Mesothelial cell of epicardium (in vitro differentiated cells): ENCODE data around the gene MACROD2. TPM values are rescaled to one million over a fixed set of nuclear protein-coding genes. Genes with fewer than 3 reads are reported as not detected.
A peak's percentile ranks its signal among the peaks of the same experiment; 100 is the strongest.

ENCODE experiments used
- DNase-seq, 2 experiments: peaks; one replicate each; pipeline ENCODE4 v3.0.0; 2021; ENCODE audit warnings: low spot score in 2 of 2; ENCODE audit not compliant: unreplicated experiment in 2 of 2
- H3K27ac Mint-ChIP-seq: 2 replicates; pipeline ENCODE4 v1.8.0; 2021; ENCODE audit warnings: mixed read lengths
- H3K27me3 Mint-ChIP-seq: 2 replicates; pipeline ENCODE4 v1.8.0; 2021; ENCODE audit warnings: low read depth, mixed read lengths
- H3K36me3 Mint-ChIP-seq: 2 replicates; pipeline ENCODE4 v1.8.0; 2021; ENCODE audit warnings: mixed read lengths
- H3K4me1 Mint-ChIP-seq: 2 replicates; pipeline ENCODE4 v1.8.0; 2021; ENCODE audit warnings: mixed read lengths
- H3K4me3 Mint-ChIP-seq: 2 replicates; pipeline ENCODE4 v1.8.0; 2021; ENCODE audit warnings: mild to moderate bottlenecking, moderate library complexity, mixed read lengths
- H3K9me3 Mint-ChIP-seq: 2 replicates; pipeline ENCODE4 v1.8.0; 2021; ENCODE audit warnings: mixed read lengths
- total RNA-seq: library from RNA; stranded (reverse); gene quantifications from 3 replicates; pipeline ENCODE4 v1.2.1, GENCODE V29; 2021
- TF ChIP-seq, protein P1 (sequence below): fragments of 200-600 bp; sonication (generic); IDR thresholded peaks from one replicate; pipeline ENCODE4 v1.5.0; 2021; ENCODE audit warnings: antibody characterized with exemption; ENCODE audit not compliant: unreplicated experiment

Gene MACROD2
- total RNA-seq, 1 donor from 2014 or later: 10.0 TPM

DNA sequence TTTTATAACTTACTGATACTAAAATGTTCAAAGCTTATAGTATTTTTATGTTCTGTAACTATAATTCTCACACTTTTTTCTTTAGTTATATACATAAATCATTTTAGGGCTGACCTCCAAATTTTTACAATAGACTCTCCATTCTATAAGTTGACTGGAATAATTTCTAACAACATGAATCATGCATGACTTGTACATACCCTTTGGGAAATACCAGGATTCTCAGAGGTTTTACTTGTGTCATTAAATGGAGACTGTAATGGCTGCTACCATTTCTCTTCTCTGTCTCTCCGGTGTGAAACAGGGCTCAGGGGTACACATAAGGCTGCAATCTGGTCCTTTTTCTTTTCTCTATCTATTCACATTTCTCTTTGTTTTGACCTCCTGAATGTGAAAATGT lies 564.3 kb downstream of the MACROD2 start:
- DNase-seq: no peak
- Mint-ChIP-seq H3K9me3 (peaks cover 23% of the 10 kb centered on the region), H3K27me3 (no peaks in the 10 kb centered on the region), H3K36me3 (peaks cover 14% of the 10 kb centered on the region), H3K4me1 (peaks cover 40% of the 10 kb centered on the region), H3K4me3 (no peak overlapping the region), H3K27ac (peak overlapping the region; percentile 73)
- TF ChIP-seq, protein P1, sequence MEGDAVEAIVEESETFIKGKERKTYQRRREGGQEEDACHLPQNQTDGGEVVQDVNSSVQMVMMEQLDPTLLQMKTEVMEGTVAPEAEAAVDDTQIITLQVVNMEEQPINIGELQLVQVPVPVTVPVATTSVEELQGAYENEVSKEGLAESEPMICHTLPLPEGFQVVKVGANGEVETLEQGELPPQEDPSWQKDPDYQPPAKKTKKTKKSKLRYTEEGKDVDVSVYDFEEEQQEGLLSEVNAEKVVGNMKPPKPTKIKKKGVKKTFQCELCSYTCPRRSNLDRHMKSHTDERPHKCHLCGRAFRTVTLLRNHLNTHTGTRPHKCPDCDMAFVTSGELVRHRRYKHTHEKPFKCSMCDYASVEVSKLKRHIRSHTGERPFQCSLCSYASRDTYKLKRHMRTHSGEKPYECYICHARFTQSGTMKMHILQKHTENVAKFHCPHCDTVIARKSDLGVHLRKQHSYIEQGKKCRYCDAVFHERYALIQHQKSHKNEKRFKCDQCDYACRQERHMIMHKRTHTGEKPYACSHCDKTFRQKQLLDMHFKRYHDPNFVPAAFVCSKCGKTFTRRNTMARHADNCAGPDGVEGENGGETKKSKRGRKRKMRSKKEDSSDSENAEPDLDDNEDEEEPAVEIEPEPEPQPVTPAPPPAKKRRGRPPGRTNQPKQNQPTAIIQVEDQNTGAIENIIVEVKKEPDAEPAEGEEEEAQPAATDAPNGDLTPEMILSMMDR: no peak

DNA sequence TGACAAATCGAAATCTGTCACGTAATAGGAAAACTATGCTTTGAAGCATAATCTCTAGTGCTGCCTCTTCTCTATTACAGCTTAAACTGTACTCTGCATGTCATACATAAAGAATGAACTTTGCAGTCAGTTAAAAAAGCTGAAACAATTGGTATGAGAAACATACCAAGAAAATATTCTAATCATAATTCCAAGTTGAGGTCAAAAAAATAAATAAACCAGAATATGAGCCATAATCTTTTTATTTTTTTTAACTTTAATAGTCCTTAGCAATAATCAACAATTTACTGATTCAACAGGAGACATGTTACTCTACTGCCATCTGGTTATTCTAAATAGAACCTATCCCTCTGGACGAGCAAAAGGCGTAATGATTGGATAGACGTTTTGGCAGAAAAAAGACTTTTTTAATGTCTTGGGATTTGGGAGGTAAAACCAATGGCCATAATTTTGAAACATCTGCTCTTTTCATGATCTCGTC lies 566.5 kb downstream of the MACROD2 start:
- Mint-ChIP-seq H3K4me3 (no peak overlapping the region), H3K27ac (peak overlapping the region; percentile 71), H3K9me3 (peaks cover 30% of the 10 kb centered on the region), H3K27me3 (no peaks in the 10 kb centered on the region), H3K36me3 (peaks cover 26% of the 10 kb centered on the region), H3K4me1 (peaks cover 31% of the 10 kb centered on the region)
- TF ChIP-seq, protein P1: no peak
- no peak for DNase-seq

DNA sequence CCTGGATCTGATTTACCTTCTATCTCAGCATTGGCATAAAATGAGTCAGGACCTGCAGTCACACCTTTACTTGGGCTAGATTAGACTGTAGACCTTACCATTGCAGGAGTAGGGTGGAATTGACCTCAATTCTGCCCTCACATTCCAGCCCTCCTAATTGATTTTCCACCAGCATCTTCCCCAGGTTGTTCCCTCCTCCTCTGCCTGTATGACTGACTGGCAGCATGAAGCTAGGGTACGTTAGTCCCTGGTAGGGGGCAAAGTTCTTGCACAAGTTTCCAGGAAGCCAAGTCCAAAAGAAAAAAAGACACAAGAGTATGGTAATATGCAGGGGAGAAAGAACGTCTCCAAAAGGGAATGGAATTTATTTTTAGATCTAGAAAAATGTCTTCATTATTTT lies 567.7 kb downstream of the MACROD2 start:
- TF ChIP-seq, protein P1: no peak
- Mint-ChIP-seq H3K9me3 (peaks cover 21% of the 10 kb centered on the region), H3K27ac (peak overlapping the region; percentile 84), H3K4me3 (no peak overlapping the region), H3K36me3 (peaks cover 22% of the 10 kb centered on the region), H3K27me3 (no peaks in the 10 kb centered on the region), H3K4me1 (peaks cover 34% of the 10 kb centered on the region)
- DNase-seq: no peak

DNA sequence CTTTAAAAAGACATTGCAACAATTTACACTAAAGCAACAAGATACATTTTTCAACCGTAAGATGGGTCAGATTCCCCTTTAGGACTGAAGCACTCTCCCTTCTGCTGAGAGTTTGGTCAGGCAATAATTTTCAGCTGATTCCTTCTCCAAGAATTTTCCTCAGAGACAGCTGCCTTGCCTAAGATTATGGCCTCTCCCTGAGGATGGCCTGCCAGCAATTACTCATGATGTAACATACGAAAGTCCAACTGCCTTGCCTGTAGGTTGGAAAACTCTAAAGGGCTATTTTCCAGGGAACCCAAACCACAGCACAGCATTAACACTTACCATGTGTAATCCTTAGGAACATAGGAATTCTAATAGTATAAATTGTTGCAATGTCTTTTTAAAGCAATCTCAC lies 571.2 kb downstream of the MACROD2 start:
- peaks cover 21% of the 10 kb centered on the region for H3K9me3 Mint-ChIP-seq
- no peak for DNase-seq
- H3K27me3 Mint-ChIP-seq: no peaks in the 10 kb centered on the region
- TF ChIP-seq, protein P1: no peak
- peaks cover 22% of the 10 kb centered on the region for H3K36me3 Mint-ChIP-seq
- H3K4me3 Mint-ChIP-seq: no peak overlapping the region
- H3K27ac Mint-ChIP-seq: no peak overlapping the region
- peaks cover 47% of the 10 kb centered on the region for H3K4me1 Mint-ChIP-seq

DNA sequence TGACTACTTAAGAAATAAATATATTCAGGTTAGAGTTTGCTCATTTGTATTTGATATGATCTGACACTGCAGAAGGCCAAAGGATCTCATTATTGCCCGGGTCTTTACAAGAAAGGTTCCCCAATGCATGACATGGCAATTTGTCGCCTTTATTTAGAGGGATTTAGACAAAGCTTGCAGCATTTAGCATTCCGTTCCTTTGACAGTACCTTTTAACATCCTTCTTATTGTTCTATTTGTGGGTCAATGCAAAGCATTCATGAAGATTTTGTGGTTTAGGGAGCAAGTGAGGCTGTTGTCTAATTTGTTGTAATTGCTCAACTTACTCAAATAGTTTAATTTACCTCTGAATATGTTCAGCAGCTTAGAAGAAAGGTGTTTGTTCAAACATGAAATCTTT lies 572.9 kb downstream of the MACROD2 start:
- no peak for DNase-seq
- Mint-ChIP-seq H3K36me3 (peaks cover 22% of the 10 kb centered on the region), H3K4me3 (no peak overlapping the region), H3K27ac (peak overlapping the region; percentile 62), H3K9me3 (peaks cover 21% of the 10 kb centered on the region), H3K27me3 (no peaks in the 10 kb centered on the region), H3K4me1 (peaks cover 33% of the 10 kb centered on the region)
- TF ChIP-seq, protein P1: no peak

DNA sequence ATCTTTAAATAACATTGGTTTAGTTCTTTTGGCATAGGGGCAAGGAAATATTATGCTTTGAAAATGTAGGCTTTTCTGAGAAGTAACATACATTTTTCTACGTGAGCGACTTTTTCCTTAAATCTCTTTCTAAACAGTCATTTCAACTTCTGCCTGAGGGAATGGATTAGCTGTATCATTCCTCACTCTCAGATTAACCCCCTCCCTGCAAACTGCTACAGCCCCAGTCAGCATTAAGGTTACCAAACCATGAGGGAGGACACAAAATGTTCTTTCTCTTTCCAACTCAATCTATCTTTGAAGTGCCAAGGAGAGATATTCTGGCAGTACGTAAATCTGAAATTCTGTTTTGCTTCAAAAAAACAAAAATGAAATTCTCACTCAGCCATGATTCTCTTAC lies 573.4 kb downstream of the MACROD2 start:
- peaks cover 33% of the 10 kb centered on the region for H3K4me1 Mint-ChIP-seq
- TF ChIP-seq, protein P1: no peak
- no peak for DNase-seq
- H3K9me3 Mint-ChIP-seq: peaks cover 20% of the 10 kb centered on the region
- no peaks in the 10 kb centered on the region for H3K27me3 Mint-ChIP-seq
- peaks cover 22% of the 10 kb centered on the region for H3K36me3 Mint-ChIP-seq
- peak overlapping the region; percentile 90 for H3K27ac Mint-ChIP-seq
- no peak overlapping the region for H3K4me3 Mint-ChIP-seq
